Left renal pelvis (tissue), 4 donors: Measurements from ENCODE around the gene PRPF39. TPM values are rescaled to one million over a fixed set of nuclear protein-coding genes. Genes with fewer than 3 reads are reported as not detected.
A peak's percentile ranks its signal among the peaks of the same experiment; 100 is the strongest.

Source experiments
- DNase-seq, 4 donors: peaks; one replicate each; pipeline ENCODE4 v3.0.0-alpha.2; 2013; ENCODE audit warnings: low read depth in 4 of 4, low spot score in 3 of 4
- polyA plus RNA-seq, 4 donors: library from polyadenylated mRNA; unstranded; fragments of 120-200 nt; gene quantifications; one replicate each; pipeline ENCODE4 v1.2.1, GENCODE V29; 2013; ENCODE audit not compliant: insufficient read length in 4 of 4

Gene PRPF39, protein sequence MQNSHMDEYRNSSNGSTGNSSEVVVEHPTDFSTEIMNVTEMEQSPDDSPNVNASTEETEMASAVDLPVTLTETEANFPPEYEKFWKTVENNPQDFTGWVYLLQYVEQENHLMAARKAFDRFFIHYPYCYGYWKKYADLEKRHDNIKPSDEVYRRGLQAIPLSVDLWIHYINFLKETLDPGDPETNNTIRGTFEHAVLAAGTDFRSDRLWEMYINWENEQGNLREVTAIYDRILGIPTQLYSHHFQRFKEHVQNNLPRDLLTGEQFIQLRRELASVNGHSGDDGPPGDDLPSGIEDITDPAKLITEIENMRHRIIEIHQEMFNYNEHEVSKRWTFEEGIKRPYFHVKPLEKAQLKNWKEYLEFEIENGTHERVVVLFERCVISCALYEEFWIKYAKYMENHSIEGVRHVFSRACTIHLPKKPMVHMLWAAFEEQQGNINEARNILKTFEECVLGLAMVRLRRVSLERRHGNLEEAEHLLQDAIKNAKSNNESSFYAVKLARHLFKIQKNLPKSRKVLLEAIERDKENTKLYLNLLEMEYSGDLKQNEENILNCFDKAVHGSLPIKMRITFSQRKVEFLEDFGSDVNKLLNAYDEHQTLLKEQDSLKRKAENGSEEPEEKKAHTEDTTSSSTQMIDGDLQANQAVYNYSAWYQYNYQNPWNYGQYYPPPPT
- polyA plus RNA-seq: 10 to 100 TPM; 56.0 to 88.6 (median 75.1) TPM

DNA sequence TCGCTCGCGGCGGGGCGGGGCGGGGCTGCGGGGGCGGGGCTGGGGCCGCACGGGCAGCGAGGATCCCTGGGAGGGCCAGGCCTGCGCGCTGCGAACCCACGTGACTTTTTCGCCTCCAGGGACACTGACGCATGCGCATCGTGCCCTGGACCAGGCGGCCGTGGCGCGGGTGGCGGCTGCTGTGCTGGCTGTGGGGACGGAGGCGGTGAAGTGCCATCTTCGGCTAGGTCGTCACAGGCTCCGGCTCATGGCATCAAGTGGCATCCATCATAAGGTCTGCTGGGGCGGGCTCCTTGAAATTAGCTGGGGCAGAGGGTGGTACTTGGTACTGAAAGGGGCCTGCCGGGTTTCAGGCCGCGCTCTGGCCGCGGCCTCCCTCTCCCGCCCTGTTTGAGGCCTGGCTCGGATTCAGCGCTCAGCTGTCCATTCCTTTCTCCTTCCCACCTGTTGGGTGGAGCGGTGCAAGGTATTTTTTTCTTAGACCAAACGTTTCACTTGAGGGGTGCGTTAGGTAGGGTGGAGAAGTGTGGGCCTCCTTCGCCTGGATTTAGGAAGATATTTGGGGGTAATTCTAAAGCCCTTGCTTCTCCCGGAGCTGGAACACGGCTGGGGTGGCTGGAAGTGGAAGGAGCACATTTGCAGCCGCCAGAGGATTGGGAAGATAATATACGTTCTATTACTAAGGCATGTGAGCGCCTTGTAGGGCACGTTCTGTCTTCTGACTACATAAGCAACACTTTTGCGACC lies at the start of gene PRPF39:
Gene PRPF39, plus strand, starts transcription at position 141 of the 747 bp plus-strand sequence. CDS start 11,124 bp downstream, outside the sequence.
- peak; percentile 86 to 88 (median 86) for DNase-seq

DNA sequence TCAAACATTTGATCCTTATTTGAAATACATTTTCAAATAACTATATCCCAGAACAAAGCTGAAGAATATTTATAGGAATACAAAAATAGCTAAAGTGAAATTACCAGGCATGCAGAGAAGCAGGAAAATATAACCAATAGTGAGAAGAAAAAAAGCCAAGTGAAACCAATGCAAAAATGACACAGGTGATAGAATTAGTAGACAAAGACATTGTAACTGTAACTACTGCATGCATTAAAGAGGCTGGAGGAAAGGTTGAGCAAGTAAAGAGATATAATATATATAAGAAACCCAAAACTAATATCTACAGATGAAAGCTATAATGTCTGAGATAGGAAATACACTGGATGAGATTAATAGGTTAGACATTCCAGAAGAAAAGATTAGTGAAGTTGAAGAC lies 49.2 kb upstream of the PRPF39 start:
- DNase-seq: no peak

DNA sequence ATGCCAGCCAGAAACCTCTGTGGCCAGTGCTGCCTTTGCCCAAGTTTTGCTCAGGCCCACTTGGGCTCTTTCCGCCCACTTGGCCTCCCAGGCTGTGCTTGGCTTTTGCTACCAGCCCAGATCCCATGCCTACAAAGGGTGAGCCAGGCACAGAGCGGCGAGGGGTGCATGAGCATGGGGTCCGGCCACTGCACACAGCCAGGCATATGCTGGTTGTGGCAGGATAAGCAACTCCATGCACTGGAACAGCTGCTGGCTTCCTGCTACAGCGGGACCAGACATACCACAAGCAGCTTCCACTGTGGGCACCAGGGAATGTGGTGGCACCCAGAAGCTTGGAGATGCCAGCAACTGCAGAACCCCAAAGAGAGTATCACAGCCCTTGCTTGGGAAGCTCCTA lies 45.7 kb upstream of the PRPF39 start:
- no peak for DNase-seq

DNA sequence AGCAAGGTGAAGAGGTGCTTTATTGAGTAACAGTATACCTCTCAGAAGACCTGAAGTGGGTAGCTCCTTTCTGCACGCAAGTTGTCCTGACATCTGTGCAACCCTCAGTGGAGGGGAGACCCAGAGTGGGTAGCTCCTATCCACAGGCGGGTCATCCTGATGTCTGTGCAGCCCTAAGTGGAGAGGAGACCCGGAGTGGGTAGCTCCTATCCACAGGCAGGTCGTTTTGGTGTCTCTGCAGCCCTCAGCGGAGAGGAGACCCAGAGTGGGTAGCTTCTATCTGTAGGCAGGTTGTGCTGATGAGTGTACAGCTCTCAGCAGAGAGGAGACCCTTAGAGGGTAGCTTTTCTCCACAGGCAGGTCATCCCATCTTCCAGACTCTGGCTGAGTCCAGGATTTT lies 45.1 kb upstream of the PRPF39 start:
- no peak for DNase-seq

GRCh38 chr14:45039390-45039789 lies 44.5 kb upstream of the PRPF39 start:
- no peak for DNase-seq

DNA sequence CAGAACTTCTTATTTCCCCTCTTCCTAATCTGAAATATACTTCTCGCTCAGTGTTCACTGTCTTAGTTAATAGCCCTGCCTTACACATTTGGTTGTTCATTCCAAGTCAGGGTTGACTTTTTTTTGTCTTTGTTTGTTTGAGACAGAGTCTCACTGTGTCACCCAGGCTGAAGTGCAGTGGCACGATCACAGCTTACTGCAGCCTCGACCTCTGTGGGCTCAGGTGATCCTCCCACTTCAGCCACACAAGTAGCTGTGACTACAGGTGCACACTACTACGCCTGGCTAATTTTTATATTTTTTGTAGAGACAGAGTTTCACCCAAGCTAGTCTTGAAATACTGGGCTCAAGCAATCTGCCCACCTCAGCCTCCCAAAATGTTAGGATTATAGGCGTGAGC lies 42.3 kb upstream of the PRPF39 start:
- no peak for DNase-seq

- DNase-seq: no peak
Measured at GRCh38 chr14:45044638-45045037, 39.3 kb upstream of the PRPF39 start.

DNA sequence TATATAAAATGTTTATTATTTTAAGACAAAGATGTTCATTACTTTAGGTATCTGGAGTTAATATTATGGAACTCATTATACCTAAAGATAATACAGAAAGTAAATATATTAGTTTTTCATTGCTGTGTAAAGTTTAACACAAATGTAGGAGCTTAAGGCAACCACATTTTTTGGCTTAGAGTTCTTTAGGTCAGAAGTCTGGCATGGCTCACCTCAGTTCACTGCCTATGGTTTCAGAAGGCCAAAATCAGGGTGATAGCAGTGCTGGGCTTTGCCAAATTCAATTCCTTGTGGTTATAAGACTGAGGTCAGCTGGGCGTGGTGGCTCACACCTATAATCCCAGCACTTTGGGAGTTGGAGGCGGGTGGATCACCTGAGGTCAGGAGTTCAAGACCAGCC lies 35.5 kb upstream of the PRPF39 start:
- no peak for DNase-seq

DNA sequence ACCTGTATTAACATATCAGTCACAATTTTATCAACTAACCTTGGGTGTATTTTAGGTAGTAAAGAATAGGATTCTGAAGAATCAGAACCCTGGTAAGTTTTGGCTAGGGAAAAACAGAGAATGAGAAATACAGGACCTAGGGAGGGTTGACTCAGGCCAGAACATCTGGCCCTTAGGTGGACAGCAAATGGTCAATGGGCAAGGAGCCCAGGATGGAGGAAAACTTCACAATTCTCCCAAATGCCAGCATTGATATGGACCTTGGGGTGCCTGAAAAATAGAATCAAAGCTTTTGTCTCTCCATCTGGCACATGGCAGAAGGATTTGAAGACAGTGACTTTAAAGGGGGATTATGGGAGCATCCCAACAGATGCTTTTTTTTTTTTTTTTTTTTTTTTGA lies 32.7 kb upstream of the PRPF39 start:
- DNase-seq: no peak

DNA sequence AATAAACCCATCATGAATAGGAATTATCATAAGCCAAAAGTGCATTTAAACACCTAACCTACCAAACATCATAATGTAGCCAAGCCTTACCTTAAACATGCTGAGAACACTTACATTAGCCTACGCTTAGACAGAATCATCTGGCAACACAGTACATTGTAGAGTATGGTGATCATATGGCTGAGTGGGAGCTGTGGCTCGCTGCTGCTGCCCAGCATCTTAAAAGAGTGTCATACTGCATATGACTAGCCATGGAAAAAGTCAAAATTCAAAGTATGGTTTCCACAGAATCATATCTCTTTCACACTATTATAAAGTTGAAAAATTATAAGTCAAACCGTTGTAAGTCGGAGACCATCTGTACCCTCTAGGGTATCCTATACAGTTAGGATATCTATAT lies 32.0 kb upstream of the PRPF39 start:
- DNase-seq: no peak

GRCh38 chr14:45057349-45057748 lies 26.6 kb upstream of the PRPF39 start:
- no peak for DNase-seq

- DNase-seq: no peak
Measured at GRCh38 chr14:45057881-45058364, 26.0 kb upstream of the PRPF39 start.

DNA sequence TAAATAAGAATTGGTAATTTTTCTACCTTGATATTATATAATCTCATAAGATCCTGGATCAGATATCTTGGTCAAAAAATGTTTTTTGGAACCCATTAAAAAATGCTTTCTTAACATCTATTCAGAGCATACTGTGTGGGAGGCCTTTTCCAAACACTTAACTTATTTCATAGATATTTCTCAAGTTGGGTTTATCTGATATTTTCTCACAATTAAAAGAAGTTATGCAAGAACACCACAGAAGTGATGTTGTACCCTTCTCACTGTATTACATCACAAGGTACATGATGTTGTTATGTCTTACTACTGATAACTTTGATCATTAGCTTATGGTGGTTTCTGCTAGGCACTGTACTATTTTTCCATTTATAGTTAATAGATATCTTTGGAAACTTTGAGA lies 23.4 kb upstream of the PRPF39 start:
- no peak for DNase-seq

DNA sequence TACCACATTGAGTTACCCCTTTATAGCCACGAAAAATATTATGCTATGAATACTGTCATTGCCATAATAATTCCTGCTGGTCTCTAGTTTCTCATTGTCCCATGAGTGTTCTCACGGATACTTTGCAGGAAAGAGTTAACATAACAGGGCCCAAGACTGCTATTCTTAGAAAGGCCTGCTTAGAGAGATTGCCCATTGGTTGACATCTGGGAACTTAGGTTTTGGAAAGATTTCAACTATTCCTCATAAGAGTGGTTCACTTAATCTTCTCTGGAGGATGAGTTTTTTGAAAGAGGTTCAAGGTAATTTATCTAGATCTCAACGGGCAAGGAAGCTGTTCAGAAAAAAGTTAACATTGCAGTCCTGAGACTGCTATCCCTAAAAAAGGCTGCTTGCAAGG lies 18.4 kb upstream of the PRPF39 start:
- DNase-seq: no peak

DNA sequence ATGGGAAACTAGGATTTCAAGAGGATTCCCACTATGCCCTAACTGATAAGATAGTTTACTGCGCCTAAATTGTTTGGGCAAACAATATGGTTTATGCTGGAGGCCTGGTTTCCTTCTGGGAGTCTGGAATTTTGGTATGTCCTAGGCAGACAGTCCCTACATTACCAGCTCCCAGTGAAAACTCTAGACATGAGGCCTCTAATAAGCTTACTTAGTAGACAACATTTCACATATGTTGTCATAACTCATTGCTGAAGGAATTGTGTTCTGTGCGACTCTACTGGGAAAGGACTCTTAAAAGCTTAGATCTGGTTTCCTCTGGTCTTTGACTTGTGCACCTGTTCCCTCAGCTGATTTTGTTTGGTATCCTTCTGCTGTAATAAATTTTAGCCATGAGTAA lies 18.0 kb upstream of the PRPF39 start:
- DNase-seq: no peak

GRCh38 chr14:45066667-45067066 lies 17.2 kb upstream of the PRPF39 start:
- no peak for DNase-seq

GRCh38 chr14:45068396-45068795 lies 15.5 kb upstream of the PRPF39 start:
- DNase-seq: no peak

DNA sequence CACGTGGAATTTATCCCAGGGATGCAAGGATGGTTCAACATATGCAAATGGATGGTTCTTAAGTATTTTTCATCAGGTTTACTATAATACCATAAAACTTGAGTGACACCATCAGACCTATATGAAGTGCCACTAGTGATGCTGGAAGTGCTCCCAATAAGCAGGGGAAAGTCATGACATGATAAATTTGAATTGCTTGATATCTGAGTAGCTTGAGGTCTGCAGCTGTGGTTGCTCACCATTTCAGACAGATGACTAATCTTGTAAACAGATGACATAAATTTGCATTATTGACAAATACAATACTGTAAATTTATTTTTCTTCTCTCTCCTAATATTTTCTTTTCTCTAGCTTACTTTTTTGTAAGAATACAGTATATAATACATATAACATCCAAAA lies 13.7 kb upstream of the PRPF39 start:
- DNase-seq: no peak

DNA sequence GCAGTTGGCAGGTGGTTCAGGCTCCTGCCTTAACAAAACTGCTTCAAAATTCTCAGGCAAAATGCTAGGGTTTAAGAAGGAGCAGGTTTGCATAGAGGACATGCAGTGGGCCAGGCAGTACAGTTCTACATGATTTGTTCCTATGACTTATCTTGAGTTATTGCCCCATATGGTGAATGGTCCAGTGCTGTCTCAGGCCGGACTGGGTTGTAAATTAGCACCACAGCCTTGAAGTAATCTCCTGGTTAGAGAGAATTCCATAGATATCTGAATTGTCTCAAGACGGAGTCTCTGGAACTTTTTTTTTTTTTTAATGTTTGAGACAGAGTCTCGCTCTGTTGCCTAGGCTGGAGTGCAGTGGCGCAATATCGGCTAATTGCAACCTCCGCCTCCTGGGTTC lies 11.8 kb upstream of the PRPF39 start:
- no peak for DNase-seq

- no peak for DNase-seq
Measured at GRCh38 chr14:45073231-45073879, 10.6 kb upstream of the PRPF39 start.

GRCh38 chr14:45078323-45078722 lies 5.6 kb upstream of the PRPF39 start:
- DNase-seq: no peak
